ENCODE measurements around the gene C20orf144.
A peak's percentile ranks its signal among the peaks of the same experiment; 100 is the strongest.

Gene C20orf144

DNA sequence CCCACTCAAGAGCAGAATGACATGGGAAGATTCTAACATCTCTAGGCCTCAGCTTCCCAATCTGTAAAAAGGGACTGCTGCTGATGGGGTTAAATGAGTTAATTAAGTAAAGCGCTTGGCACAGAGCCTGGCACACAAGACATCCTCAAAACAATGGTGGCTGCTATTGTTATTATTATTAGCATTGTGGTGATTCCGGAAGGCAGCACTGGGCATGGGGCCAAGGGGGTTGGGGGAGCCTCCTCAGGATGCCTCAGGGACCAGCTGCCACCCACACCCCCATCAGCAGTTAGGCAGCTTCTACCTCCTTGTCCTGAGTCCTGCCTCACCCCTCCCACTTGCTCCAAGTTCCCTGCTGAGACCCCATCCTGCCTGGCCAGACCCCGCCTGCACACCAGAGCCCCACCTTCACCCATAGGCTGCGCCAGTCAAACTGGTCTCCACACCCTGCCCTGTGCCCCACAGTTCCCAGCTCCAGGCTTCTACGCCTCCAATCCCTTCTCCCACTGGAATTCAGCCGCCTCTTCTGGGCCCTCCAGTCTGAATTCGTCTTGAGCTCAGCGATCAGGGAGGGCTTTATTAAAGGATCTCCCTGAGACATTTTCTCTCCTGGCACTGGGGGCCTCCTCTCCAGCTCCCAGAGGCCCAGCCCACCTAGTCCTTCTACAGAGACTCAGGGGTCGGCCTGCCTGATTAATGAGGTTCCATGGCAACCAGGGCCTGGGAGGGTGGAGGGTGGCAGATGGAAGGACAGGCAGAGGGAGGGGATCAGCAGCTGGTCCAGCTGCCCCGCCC, 22.6 kb downstream of the C20orf144 start:
- H3K27ac ChIP-seq, result peak overlapping the region; percentile 98
- H3K9me3 ChIP-seq, result no peaks in the 10 kb centered on the region
- peaks cover 29% of the 10 kb centered on the region for H3K36me3 ChIP-seq
- H4K20me1 ChIP-seq, result peaks cover 56% of the 10 kb centered on the region
- no peaks in the 10 kb centered on the region for H3K27me3 ChIP-seq
- no peak for TF ChIP-seq Cebpa-rat (IDR thresholded peaks at IDR 0.05)
- peak overlapping the region; percentile 96 for H3K4me2 ChIP-seq
- H3K9ac ChIP-seq, result peak overlapping the region; percentile 97
- peak overlapping the region; percentile 92 for H3K4me3 ChIP-seq
- peaks cover 91% of the 10 kb centered on the region for H3K4me1 ChIP-seq

DNA sequence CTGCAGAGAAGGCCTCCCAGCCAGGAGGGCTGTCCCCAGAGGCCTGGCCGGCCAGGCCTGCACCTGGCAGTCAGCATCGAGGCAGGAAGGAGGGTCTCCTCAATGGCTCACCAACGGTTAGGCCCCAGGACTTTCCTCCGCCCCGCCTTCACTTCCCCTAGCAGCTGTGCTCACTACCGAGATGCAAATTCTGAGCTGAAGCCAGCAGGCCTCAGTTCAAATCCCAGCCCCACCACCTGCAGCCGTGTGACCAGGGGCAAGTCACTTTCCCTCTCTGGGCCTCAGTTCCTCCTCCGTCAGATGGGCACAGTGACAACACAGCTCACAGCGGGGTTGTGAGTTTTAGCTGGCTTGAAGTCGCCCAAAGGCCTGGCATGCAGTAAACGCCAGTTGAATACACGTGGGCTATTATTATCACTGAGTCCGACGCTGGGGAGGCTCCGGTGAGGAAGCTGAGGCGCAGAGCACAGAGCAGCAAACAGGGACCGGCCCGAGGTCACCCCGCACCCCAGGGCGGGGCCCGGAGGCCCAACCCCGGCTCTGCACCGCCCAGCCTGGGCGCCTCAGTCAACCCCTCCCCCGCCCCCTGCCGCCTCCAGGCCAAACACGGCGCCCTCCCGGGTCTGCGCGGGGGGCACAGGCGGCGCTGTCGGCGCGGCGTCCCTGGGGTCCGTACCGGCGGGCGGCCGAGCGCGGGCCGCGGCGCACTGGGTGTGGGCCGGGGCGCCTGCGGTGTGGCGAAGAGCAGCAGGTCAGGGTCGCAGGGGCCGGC, 23.4 kb downstream of the C20orf144 start:
- TF ChIP-seq Cebpa-rat (IDR thresholded peaks at IDR 0.05), result no peak
- Histone ChIP-seq H4K20me1 (peaks cover 49% of the 10 kb centered on the region), H3K27me3 (no peaks in the 10 kb centered on the region), H3K9me3 (no peaks in the 10 kb centered on the region), H3K27ac (peak overlapping the region; percentile 98), H3K4me2 (peak overlapping the region; percentile 96), H3K4me1 (peaks cover 90% of the 10 kb centered on the region), H3K36me3 (peaks cover 21% of the 10 kb centered on the region), H3K4me3 (peak overlapping the region; percentile 92), H3K9ac (peak overlapping the region; percentile 97)

DNA sequence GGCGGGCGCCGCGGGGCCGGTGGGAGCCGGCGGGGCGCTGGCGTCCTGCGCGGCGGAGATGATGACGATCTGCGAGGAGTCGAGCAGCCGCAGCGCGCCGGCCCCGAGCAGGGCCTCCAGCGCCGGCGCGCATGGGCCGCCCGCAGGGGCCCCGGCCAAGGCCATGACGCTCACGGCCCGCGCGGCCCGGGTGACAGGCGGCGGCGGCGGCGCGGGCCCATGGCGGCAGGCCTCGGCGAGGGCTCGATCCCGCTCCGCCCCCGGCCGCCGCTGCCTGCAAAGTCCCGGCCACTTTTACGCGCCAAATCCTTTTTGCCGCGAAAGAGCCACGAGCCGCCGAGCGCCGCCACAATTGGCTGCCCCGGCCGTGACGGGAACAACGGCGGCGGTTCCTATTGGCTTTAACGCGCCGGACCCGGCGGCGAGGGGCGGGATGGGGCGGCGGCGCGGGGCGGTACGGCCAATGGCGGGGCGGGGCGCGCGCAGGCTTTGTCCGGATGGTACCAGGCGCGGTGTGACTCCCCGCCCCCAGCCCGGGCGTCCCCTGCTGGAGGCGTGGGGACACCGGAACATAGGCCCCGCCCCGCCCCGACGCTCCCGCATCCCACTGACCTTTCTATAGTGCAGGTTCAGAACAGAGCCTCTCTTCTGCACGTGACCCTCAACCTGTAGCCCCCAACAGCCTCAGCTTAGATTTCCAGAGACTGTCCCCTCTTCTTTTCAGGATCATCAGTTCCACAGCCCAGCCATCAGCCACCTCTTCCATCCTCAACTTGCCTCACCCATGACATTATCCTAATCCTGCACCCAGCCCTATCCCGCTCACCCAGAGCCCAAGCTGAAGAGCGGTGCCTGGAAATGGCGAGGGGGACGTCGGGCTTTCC, 24.2 kb downstream of the C20orf144 start, which contains the start of gene E2F1:
TSS of gene E2F1 (minus strand) at position 286 of the 884 bp plus-strand sequence. CDS start at position 165, 121 bp downstream.
- Histone ChIP-seq H3K4me2 (peak within 1 kb of the TSS; percentile 96), H3K36me3 (peaks cover 13% of the 10 kb centered on the region), H3K27ac (peak within 1 kb of the TSS; percentile 98), H3K4me1 (peaks cover 90% of the 10 kb centered on the region), H3K9me3 (no peaks in the 10 kb centered on the region), H3K9ac (peak within 1 kb of the TSS; percentile 97), H3K27me3 (no peaks in the 10 kb centered on the region), H3K4me3 (peak within 1 kb of the TSS; percentile 92), H4K20me1 (peaks cover 40% of the 10 kb centered on the region)
- no peak for TF ChIP-seq Cebpa-rat (IDR thresholded peaks at IDR 0.05)

GRCh38 chr20:33686984-33687366, 24.8 kb downstream of the C20orf144 start:
- Histone ChIP-seq H3K4me1 (peaks cover 90% of the 10 kb centered on the region), H3K4me2 (peak overlapping the region; percentile 79), H3K27ac (peak overlapping the region; percentile 85), H3K9ac (peak overlapping the region; percentile 56; the same call in 1 of the 2 replicates), H3K9me3 (no peaks in the 10 kb centered on the region), H3K36me3 (peaks cover 12% of the 10 kb centered on the region; the same call in 1 of the 2 replicates), H3K27me3 (no peaks in the 10 kb centered on the region), H3K4me3 (peak overlapping the region; percentile 92; the same call in 1 of the 2 replicates), H4K20me1 (peaks cover 34% of the 10 kb centered on the region)
- no peak for TF ChIP-seq Cebpa-rat (IDR thresholded peaks at IDR 0.05)

DNA sequence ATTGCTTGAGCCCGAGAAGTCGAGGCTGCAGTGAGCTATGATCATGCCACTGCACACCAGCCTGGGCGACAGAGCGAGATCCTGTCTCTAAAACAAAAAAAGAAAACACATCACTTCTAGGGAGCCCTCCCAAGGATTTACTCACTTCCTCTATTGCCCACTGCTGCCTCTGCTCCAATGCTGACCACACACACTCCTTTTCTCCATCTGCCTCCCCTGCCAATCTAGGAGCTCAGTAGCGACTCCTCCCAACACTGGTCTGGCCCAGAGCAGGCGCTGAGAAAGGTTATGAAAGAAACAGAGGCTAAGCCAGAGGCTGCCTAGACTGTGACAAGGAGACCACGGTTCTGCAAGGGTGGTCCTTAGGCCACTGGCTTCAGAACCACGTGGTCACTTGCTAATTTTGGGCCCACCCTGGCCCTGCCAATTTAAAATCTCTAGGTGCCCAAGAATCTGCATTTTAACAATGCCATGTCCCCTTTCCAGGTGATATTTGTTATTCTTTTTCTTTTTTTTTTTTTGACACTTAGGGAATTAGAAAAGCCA, 25.3 kb downstream of the C20orf144 start:
- peaks cover 90% of the 10 kb centered on the region for H3K4me1 ChIP-seq
- TF ChIP-seq Cebpa-rat (IDR thresholded peaks at IDR 0.05), result no peak
- H3K4me2 ChIP-seq, result peak overlapping the region; percentile 79
- H3K9me3 ChIP-seq, result no peaks in the 10 kb centered on the region
- no peaks in the 10 kb centered on the region for H3K27me3 ChIP-seq
- peaks cover 29% of the 10 kb centered on the region for H4K20me1 ChIP-seq
- peak overlapping the region; percentile 85 for H3K27ac ChIP-seq
- H3K4me3 ChIP-seq, result no peak overlapping the region
- peak overlapping the region; percentile 56 for H3K9ac ChIP-seq
- H3K36me3 ChIP-seq, result peaks cover 7% of the 10 kb centered on the region; the same call in 1 of the 2 replicates

- H3K36me3 ChIP-seq, result peaks cover 5% of the 10 kb centered on the region; the same call in 1 of the 2 replicates
- peak overlapping the region; percentile 85 for H3K27ac ChIP-seq
- no peak for TF ChIP-seq Cebpa-rat (IDR thresholded peaks at IDR 0.05)
- H3K27me3 ChIP-seq, result no peaks in the 10 kb centered on the region
- H3K9ac ChIP-seq, result peak overlapping the region; percentile 56; the same call in 1 of the 2 replicates
- peak overlapping the region; percentile 79 for H3K4me2 ChIP-seq
- H3K4me1 ChIP-seq, result peaks cover 90% of the 10 kb centered on the region
- H3K9me3 ChIP-seq, result no peaks in the 10 kb centered on the region
- peaks cover 21% of the 10 kb centered on the region for H4K20me1 ChIP-seq
- no peak overlapping the region for H3K4me3 ChIP-seq
Observed at GRCh38 chr20:33687993-33688937, 26.1 kb downstream of the C20orf144 start.

- H3K4me1 ChIP-seq, result peaks cover 90% of the 10 kb centered on the region
- H3K27me3 ChIP-seq, result no peaks in the 10 kb centered on the region
- peak overlapping the region; percentile 85 for H3K27ac ChIP-seq
- no peak for TF ChIP-seq Cebpa-rat (IDR thresholded peaks at IDR 0.05)
- H3K4me2 ChIP-seq, result peak overlapping the region; percentile 79
- H3K9ac ChIP-seq, result peak overlapping the region; percentile 42; the same call in 1 of the 2 replicates
- H4K20me1 ChIP-seq, result peaks cover 14% of the 10 kb centered on the region
- no peaks in the 10 kb centered on the region for H3K9me3 ChIP-seq
- no peak overlapping the region for H3K4me3 ChIP-seq
- peaks cover 2% of the 10 kb centered on the region; the same call in 1 of the 2 replicates for H3K36me3 ChIP-seq
Observed at GRCh38 chr20:33688938-33689424, 26.9 kb downstream of the C20orf144 start.

GRCh38 chr20:33689493-33689892, 27.4 kb downstream of the C20orf144 start:
- no peaks in the 10 kb centered on the region for H3K9me3 ChIP-seq
- no peaks in the 10 kb centered on the region for H3K27me3 ChIP-seq
- H3K27ac ChIP-seq, result peak overlapping the region; percentile 85
- H3K36me3 ChIP-seq, result no peaks in the 10 kb centered on the region
- 0 out of 2 replicates have a peak overlapping the region, but pooled peaks have one; percentile 71 for H3K9ac ChIP-seq
- H3K4me2 ChIP-seq, result peak overlapping the region; percentile 79
- peaks cover 9% of the 10 kb centered on the region for H4K20me1 ChIP-seq
- TF ChIP-seq Cebpa-rat (IDR thresholded peaks at IDR 0.05), result no peak
- no peak overlapping the region for H3K4me3 ChIP-seq
- H3K4me1 ChIP-seq, result peaks cover 90% of the 10 kb centered on the region
